Muscle layer of colon (tissue), 2 donors: ENCODE data around the gene CLEC4F.

ENCODE experiments used
- H3K27ac ChIP-seq: one replicate; pipeline ENCODE4 v1.7.0; 2013; ENCODE audit warnings: low read depth, mild to moderate bottlenecking, low read length, moderate library complexity
- H3K27me3 ChIP-seq, 2 donors: one replicate each; pipeline ENCODE4 v1.7.0; 2013; ENCODE audit warnings: low read length in 2 of 2, mild to moderate bottlenecking in 2 of 2; ENCODE audit not compliant: insufficient read depth in 2 of 2, control insufficient read depth in 1 of 2
- H3K36me3 ChIP-seq: one replicate; pipeline ENCODE4 v1.7.0; 2013; ENCODE audit warnings: mild to moderate bottlenecking, low read length; ENCODE audit not compliant: insufficient read depth
- H3K4me1 ChIP-seq: one replicate; pipeline ENCODE4 v1.7.0; 2013; ENCODE audit warnings: mild to moderate bottlenecking, low read length; ENCODE audit not compliant: insufficient read depth
- H3K4me3 ChIP-seq, 2 donors: one replicate each; pipeline ENCODE4 v1.7.0; 2013; ENCODE audit warnings: low read length in 2 of 2, low read depth in 1 of 2, mild to moderate bottlenecking in 1 of 2, moderate library complexity in 1 of 2
- H3K9ac ChIP-seq: one replicate; pipeline ENCODE4 v1.7.0; 2013; ENCODE audit warnings: low read length
- H3K9me3 ChIP-seq: one replicate; pipeline ENCODE4 v1.7.0; 2013; ENCODE audit warnings: mild to moderate bottlenecking, low read length
- donor health status: abdominal sarcoma.
- donor health status: Adenocarcinoma of cecum.

Gene CLEC4F

DNA sequence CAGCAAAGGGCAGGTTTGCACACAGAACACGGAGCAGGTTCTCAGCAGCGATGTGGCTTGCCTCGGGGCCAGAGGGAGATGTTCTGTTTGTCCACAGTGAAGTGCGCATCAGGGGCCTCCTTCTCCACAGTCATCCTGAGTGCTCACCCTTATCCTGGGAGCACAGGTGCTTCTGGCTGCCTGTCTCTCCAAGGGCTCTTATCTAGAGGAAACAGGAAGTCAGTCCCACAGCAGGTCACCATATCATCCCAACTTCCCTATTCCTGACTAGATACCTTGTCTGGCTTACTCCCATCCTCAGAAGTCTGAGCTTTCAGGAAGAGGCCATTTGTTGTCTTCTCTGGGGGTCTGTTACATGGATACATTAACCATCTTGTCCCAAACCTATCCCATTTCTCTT, 15.2 kb upstream of the CLEC4F start, which contains the start of gene CD207:
Gene CD207 (minus strand): TSS at position 174 of the 400 bp plus-strand sequence. CDS start 40 bp downstream, at position 134.
- Histone ChIP-seq H3K27ac (no peak within 1 kb of the TSS), H3K4me1 (no peaks in the 10 kb centered on the region), H3K9ac (no peak within 1 kb of the TSS), H3K27me3 (no peaks in the 10 kb centered on the region), H3K36me3 (no peaks in the 10 kb centered on the region), H3K9me3 (no peaks in the 10 kb centered on the region), H3K4me3 (no peak within 1 kb of the TSS)

DNA sequence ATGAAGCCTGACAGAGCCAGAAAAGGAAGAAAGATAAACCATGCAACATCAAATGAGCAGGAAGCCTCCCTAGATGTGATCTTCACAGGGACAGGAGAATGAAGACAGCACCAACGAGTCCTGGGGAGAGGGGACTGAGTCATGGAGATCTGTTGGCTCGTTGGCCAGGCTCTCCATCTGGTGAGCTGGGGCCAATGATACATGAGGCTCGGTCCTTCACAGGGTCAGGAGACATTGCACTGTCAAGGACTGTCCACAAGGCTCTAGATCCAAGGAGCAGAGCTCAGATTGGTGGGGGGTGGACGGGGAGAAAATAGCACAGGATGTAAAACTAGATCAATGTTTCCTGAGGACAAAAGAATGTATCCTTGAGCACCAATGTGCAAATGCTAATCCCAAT, 14.5 kb upstream of the CLEC4F start:
- Histone ChIP-seq H3K36me3 (no peaks in the 10 kb centered on the region), H3K27me3 (no peaks in the 10 kb centered on the region), H3K27ac (no peak overlapping the region), H3K4me3 (no peak overlapping the region), H3K9ac (no peak overlapping the region), H3K4me1 (no peaks in the 10 kb centered on the region), H3K9me3 (no peaks in the 10 kb centered on the region)

DNA sequence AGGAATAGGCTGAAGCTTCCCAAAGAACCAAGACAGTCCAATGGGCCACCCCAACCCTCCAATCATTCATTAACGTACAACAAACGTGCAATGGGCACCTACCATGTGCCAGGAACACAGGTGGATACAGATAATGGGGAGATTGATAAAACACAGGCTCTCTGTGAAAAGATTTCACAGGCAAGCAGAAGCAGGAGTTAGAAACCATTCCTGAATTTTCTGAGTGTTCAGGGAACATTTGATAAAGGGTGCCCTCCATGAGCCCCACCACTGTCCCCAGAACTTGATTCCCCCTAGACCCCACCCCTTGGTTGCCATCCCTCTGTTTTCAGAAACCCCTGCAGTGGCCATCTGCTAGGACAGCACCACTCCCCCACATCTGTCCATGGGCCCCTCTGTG, 13.7 kb upstream of the CLEC4F start:
- no peaks in the 10 kb centered on the region for H3K27me3 ChIP-seq
- H3K4me3 ChIP-seq, result no peak overlapping the region
- no peaks in the 10 kb centered on the region for H3K9me3 ChIP-seq
- H3K4me1 ChIP-seq, result no peaks in the 10 kb centered on the region
- H3K9ac ChIP-seq, result no peak overlapping the region
- no peak overlapping the region for H3K27ac ChIP-seq
- no peaks in the 10 kb centered on the region for H3K36me3 ChIP-seq

GRCh38 chr2:70833246-70833645, 12.8 kb upstream of the CLEC4F start:
- Histone ChIP-seq H3K27me3 (no peaks in the 10 kb centered on the region), H3K36me3 (no peaks in the 10 kb centered on the region), H3K4me3 (no peak overlapping the region), H3K27ac (no peak overlapping the region), H3K4me1 (no peaks in the 10 kb centered on the region), H3K9ac (no peak overlapping the region), H3K9me3 (no peaks in the 10 kb centered on the region)

DNA sequence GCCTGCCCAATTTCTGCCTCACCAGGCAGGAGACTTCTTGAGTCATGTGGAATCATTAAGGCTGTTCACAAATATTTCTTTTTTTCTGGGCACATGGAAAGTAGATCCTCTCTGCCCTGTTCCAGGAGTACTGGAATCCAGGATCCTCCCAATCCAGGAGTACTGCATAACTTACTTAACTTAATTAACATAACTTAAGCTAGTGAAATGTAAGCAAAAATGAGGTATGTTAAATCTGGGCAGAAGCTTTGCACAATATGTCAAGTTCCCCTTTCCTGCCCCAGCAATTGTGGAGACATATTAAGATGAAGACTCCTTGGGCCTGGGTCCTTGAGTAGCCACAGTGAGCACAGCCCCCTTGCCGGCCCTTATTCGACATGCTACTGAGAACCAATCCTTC, 12.0 kb upstream of the CLEC4F start:
- Histone ChIP-seq H3K4me1 (no peaks in the 10 kb centered on the region), H3K9ac (no peak overlapping the region), H3K36me3 (no peaks in the 10 kb centered on the region), H3K27ac (no peak overlapping the region), H3K9me3 (no peaks in the 10 kb centered on the region), H3K27me3 (no peaks in the 10 kb centered on the region), H3K4me3 (no peak overlapping the region)

- Histone ChIP-seq H3K27ac (no peak overlapping the region), H3K4me3 (no peak overlapping the region), H3K27me3 (no peaks in the 10 kb centered on the region), H3K9me3 (no peaks in the 10 kb centered on the region), H3K36me3 (no peaks in the 10 kb centered on the region), H3K9ac (no peak overlapping the region), H3K4me1 (no peaks in the 10 kb centered on the region)
Measured at GRCh38 chr2:70831861-70832260, 11.5 kb upstream of the CLEC4F start.

DNA sequence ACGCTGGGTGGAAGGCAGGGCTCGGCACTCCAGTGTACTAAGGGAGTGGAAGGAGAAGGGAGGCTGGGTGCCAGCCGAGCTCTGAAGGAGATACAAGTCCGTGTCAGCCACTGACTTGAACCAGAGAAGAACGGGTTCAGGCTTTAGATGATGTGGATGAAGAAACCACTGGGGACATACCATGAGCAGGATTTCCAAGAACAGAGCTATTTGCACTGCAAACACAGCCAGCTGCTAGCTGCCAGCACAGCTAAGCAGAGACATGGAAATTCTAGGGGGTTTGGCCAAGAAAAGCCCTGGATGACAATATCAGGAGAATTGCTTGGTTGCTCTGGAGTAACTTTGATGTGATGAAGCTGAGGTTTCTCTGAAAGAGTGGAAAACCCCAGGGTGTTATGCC, 10.0 kb upstream of the CLEC4F start:
- Histone ChIP-seq H3K9ac (no peak overlapping the region), H3K4me3 (no peak overlapping the region), H3K4me1 (no peaks in the 10 kb centered on the region), H3K9me3 (no peaks in the 10 kb centered on the region), H3K27ac (no peak overlapping the region), H3K27me3 (no peaks in the 10 kb centered on the region), H3K36me3 (no peaks in the 10 kb centered on the region)

DNA sequence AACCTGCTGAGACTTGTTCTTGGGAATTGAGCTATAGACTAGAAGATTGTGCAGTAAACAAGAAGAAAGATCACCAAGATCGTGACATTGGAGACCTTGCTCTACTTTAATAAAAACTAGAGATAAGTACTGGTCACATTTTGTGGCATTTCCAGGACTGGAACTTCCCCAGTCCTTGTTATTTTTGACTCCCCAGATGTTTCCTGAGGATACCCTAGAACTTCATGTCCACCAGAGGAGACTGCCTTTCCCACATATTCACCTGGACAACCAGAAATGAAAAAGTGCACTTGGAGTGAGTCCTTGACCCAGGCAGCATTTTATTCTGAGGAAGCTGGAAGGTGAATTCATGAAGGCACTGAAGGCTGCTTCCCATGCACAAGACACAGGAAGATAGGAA, 9.5 kb upstream of the CLEC4F start:
- Histone ChIP-seq H3K4me1 (no peaks in the 10 kb centered on the region), H3K36me3 (no peaks in the 10 kb centered on the region), H3K27me3 (no peaks in the 10 kb centered on the region), H3K27ac (no peak overlapping the region), H3K9ac (no peak overlapping the region), H3K9me3 (no peaks in the 10 kb centered on the region), H3K4me3 (no peak overlapping the region)

GRCh38 chr2:70828914-70829824, 8.8 kb upstream of the CLEC4F start:
- no peak overlapping the region for H3K9ac ChIP-seq
- H3K4me3 ChIP-seq, result no peak overlapping the region
- H3K4me1 ChIP-seq, result no peaks in the 10 kb centered on the region
- no peaks in the 10 kb centered on the region for H3K36me3 ChIP-seq
- no peak overlapping the region for H3K27ac ChIP-seq
- no peaks in the 10 kb centered on the region for H3K9me3 ChIP-seq
- no peaks in the 10 kb centered on the region for H3K27me3 ChIP-seq

DNA sequence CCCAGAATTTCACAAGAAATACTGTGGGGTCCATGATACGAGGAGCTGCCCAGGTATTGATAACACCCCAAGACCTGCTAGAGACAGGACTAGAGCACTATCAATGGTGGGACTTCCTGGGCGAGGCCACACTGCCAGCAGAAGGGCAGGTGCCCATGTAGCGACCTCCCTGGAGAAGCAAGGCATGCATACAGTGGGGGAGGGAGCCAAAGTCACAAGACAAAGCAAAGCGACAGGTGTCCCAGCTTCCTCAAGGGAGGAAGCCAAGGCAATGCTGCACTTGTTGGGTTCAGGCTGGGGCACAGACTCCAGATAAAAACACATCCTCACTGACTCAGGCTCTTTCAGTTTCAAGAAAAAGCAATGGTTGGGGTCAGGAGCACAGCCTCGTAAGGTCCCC, 7.7 kb upstream of the CLEC4F start:
- no peaks in the 10 kb centered on the region for H3K27me3 ChIP-seq
- no peak overlapping the region for H3K4me3 ChIP-seq
- H3K9ac ChIP-seq, result no peak overlapping the region
- no peaks in the 10 kb centered on the region for H3K9me3 ChIP-seq
- H3K4me1 ChIP-seq, result no peaks in the 10 kb centered on the region
- no peaks in the 10 kb centered on the region for H3K36me3 ChIP-seq
- H3K27ac ChIP-seq, result no peak overlapping the region

DNA sequence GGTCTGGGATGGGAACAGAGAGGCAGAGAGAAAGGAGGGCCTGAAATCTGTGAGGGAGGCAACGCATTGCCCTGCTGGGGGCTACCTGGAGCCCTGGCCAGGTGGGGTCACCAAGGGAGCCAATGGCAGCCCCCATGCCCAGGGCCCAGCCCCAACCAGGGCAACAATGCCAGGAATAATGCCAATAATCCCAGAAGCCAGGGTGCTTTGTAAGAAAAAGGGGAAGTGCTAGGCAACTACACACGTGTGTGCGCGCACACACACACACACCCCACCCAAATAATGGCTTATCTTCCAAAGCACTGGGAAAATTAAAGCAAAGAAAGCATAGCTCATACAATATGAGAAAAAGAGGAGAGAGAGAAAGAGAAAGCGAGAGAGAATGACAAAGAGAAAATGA, 7.0 kb upstream of the CLEC4F start:
- Histone ChIP-seq H3K36me3 (no peaks in the 10 kb centered on the region), H3K27ac (no peak overlapping the region), H3K4me1 (no peaks in the 10 kb centered on the region), H3K9ac (no peak overlapping the region), H3K4me3 (no peak overlapping the region), H3K9me3 (no peaks in the 10 kb centered on the region), H3K27me3 (no peaks in the 10 kb centered on the region)
